Skin epidermis (tissue), 12 donors: ENCODE data around the gene TMEM131L.
"Not testable (repeated sequence)": the region's sequence is repeated elsewhere in the genome, so short reads cannot be mapped to it uniquely, and the experiment has no call there.

Source experiments
- H3K27ac ChIP-seq, 21 experiments: fragments of 200-600 bp; sonication (generic) in 11 of 21; one replicate each; pipeline ENCODE4 v1.5.0; 2020; ENCODE audit warnings: mild to moderate bottlenecking in 3 of 21, inconsistent platforms in 2 of 21, moderate library complexity in 2 of 21
- H3K4me3 ChIP-seq, 7 experiments: fragments of 200-600 bp; sonication (generic) in 2 of 7; one replicate each; pipeline ENCODE4 v1.5.0; 2020; ENCODE audit warnings: inconsistent platforms in 2 of 7, mild to moderate bottlenecking in 2 of 7, moderate library complexity in 1 of 7

TMEM131L gene

GRCh38 chr4:153494562-153494961, 28.4 kb downstream of the TMEM131L start:
- Histone ChIP-seq H3K27ac (peak overlapping the region in 2 of 21 experiments; percentile 10 to 30), H3K4me3 (no peak overlapping the region)

DNA sequence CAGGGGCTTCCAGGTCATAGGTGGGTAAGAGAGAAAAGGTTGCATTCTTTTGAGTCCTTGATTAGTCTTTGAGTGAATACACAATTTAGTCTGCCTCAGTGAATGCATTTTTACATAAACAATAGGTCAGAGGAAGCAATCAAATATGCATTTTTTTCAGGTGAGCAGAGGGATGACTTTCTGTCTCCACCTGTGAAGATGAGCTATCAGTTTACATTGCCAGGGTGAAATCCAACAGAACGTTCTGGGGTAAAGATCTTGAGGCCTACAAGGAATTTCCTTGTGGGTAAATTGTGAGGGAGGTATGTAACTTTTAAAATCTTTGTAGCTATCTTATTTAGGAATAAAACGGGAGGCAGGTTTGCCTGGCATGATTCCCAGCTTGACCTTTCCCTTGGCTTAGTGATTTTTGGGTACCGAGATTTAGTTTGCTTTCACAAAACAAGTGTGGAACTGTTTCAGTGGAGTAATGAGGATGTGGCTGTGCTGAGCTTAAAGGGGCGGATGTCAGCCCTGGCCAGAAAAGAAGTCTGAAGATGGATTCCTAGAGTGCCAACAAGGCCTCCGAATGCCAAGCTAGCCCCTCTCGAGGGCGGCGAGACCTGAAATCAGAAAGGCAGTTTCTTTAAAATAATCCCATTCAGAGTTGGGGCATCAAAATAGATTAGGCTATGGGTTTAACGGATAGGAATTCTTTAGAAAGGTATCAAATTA, 29.5 kb downstream of the TMEM131L start:
- no peak overlapping the region for H3K4me3 ChIP-seq
- H3K27ac ChIP-seq, result peak overlapping the region in 4 of 21 experiments; percentile 10 to 39 (median 29)

DNA sequence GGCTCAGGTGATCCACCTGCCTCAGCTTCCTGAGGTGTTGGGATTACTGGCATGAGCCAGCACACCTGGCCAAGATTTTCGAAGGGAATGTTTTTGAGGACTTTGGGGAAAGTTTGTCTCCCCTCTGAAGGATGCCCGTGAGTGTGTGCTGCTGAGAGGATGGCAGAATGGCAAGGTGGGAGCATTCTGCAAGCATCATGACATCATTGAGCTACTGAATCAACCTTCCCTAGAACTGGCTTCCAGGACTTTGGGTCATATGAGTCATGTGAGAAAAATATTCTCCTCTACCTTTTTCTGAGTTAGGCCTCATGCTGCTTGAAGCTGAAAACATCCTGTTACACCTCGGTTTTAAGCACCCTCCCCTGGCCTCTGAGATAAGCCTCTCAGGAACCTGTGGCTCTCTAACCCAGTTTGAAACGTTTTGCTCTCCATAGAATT, 31.0 kb downstream of the TMEM131L start:
- Histone ChIP-seq H3K4me3 (no peak overlapping the region), H3K27ac (peak overlapping the region in 6 of 21 experiments; percentile 27 to 74 (median 36))

DNA sequence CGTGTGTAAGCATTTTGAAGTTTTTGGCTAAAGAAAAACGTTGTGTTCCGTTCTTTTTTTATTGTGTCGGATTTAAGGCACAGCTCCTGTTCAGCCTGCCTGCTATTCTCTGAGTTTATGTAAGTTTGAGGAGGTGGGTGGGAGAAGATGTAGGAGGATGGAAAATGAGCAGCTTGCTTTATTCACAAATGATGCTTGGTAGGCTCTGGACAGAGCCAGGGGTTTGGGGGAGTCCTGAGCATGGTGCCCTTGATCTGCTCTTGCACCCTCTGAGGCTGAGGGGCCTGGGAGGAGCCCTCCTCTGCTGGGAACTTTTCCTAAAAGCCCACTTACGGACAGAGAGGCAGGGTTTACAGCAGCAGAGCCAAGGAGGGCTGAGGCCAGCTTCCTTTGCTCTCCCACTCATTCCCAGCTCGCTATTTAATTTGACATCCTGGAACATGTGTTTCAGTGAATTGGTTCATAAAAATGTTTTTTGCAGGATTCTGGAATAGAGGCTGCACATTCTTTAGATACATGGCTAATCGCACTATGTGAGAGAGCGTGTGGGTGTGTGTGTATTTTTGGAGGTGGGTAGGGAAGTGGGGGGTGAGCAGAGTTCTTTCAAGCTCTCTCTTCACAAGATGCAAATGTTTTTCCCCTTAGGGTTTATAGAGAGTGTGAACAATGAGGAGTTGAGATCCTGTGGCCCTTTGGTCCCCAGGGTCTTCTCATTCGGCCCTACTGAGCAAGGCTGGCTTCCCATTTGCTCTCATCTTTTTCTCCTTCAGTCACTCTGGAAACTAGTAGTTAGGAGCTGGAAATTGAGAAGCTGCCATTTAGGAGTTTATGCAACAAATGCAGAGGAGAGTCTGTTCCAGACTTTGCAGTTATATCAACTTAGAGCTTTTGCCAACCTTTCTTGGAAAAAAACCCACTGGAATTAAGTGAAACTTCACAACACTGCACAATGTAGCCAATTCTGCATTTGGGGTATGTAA, 32.1 kb downstream of the TMEM131L start:
- peak overlapping the region in 11 of 21 experiments; percentile 1 to 74 (median 39) for H3K27ac ChIP-seq
- H3K4me3 ChIP-seq, result no peak overlapping the region

GRCh38 chr4:153499005-153499404, 32.8 kb downstream of the TMEM131L start:
- Histone ChIP-seq H3K4me3 (no peak overlapping the region), H3K27ac (peak overlapping the region in 5 of 21 experiments; percentile 11 to 74 (median 55))

DNA sequence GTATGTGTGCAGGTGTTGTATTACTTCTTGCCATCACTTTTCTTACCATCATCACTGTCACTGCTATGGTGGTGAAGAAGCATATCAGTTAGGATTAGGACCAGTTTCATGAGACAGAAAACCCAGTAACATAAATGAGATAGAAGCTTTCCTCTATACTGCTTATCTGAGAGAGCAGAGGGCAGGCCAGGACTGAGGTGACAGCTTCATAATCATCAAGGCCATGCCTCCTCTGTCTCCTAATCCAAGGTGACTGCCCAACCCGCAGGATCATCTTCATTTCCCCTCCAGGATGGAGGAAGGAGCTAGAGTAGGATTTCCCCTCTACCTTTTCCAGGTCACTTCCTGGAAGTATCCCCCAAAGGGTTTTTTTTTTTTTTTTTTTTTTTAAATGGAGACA, 35.4 kb downstream of the TMEM131L start:
- Histone ChIP-seq H3K4me3 (no peak overlapping the region), H3K27ac (no peak overlapping the region)

DNA sequence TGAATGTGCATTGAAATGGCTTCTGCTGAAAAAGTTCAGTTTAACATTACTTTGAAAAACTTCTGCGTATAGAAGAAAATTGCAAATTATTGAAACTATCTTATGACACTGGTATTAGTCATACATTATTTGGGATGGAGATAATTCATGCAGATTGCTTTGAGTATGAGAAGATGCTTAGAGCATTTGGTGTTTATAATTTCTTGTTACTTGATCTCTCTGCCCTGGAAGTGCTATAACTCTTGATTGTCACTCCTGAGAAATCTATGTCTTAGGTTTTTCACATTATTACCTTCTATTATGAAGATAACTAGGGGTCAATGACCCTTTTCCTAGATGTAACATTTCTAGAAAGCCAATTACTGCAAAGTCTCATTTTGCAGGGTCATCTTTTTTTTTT, 36.4 kb downstream of the TMEM131L start:
- Histone ChIP-seq H3K27ac (no peak overlapping the region), H3K4me3 (no peak overlapping the region)

DNA sequence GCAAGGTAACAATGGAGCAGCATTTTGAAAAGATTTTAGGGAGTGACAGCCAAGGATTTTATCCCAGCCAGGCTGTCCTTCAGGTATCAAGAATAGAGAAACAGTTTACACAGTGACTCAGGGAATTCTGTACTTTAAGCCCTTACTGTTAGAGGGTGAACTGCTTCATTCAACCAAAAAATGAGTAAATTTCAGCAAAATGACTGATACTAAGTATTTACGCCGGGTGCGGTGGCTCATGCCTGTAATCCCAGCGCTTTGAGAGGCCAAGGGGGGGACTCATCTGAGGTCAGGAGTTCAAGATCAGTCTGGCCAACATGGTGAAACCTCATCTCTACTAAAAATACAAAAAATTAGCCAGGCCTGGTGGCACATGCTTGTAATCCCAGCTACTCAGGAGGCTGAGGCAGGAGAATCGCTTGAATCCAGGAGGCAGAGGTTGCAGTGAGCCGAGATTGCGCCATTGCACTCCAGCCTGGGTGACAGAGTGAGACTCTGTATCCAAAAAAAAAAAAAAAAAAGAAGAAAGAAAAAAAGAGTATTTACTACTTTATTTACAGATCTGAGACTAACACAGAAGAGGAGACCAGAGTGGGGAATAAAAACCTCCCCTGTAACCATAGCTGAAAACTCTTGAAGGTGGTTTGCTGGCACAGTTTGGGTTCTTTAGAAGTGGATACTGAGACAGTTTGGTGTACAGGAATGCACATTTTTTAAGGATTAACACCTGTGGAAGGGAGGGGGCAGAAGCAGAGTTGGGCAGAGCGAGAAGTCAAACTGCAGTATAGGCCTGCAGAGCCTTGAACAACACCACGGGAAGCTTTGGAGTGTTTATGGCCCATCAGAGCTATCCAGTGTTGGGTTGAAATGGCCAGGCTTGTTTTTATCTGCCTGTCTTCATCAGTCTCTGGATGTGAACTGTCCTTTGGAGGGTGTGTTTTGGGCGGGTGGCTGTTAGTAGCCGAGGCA, 40.5 kb downstream of the TMEM131L start:
- H3K27ac ChIP-seq, result peak overlapping the region in 3 of 21 experiments; percentile 16 to 37 (median 25)
- no peak overlapping the region for H3K4me3 ChIP-seq

- Histone ChIP-seq H3K27ac (peak overlapping the region in 3 of 21 experiments; percentile 16 to 46 (median 37)), H3K4me3 (no peak overlapping the region)
Measured at GRCh38 chr4:153507310-153508073, 41.3 kb downstream of the TMEM131L start.

DNA sequence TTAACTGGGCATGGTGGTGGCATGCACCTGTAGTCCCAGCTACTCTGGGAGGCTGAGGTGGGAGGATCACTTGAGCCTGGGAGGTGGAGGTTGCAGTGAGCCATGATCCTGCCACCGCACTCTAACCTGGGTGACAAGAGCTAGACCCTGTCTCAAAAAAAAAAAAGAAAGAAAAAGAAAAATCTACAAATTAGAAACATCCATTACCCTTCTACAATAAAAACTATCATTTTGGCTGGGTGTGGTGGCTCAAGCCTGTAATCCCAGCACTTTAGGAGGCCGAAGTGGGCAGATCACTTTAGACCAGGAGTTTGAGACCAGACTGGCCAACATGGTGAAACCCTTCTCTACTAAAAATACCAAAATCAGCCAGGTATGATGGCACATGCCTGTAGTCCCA, 43.1 kb downstream of the TMEM131L start:
- H3K27ac ChIP-seq, H3K4me3 ChIP-seq: not testable (repeated sequence)

GRCh38 chr4:153509724-153510123, 43.6 kb downstream of the TMEM131L start:
- H3K27ac ChIP-seq, result no peak overlapping the region
- no peak overlapping the region for H3K4me3 ChIP-seq

GRCh38 chr4:153510252-153511001, 44.3 kb downstream of the TMEM131L start:
- Histone ChIP-seq H3K4me3 (no peak overlapping the region), H3K27ac (no peak overlapping the region)

- no peak overlapping the region for H3K4me3 ChIP-seq
- H3K27ac ChIP-seq, result no peak overlapping the region
Measured at GRCh38 chr4:153511104-153511503, 44.9 kb downstream of the TMEM131L start.

DNA sequence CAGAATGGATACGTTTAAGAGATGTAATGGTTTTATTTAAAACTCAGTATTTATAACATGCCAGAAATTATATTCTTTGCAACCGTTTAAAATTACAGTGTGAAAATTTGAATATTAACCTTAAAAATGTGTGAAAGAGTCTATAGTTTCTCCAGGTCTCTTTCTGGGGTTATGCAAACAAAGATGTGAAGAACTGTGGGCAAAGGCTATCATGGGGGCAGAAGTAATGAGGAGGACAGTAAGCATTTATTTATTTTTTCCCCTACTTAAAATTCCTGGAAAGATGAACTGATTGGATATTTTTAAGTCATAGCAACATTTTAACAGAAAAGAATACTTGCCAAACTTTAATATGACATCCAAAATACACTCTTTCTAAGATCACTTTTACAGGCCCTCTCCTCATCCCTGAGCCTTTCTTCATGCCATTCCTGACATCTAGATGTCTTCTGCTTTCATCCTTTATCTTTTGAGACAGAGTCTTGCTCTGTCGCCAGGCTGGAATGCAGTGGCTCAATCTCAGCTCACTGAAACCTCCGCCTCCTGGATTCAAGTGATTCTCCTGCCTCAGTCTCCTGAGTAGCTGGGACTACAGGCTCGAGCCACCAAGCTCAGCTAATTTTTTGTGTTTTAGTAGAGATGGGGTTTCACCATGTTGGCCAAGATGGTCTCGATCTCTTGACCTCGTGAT, 46.1 kb downstream of the TMEM131L start:
- H3K27ac ChIP-seq, result no peak overlapping the region
- H3K4me3 ChIP-seq, result no peak overlapping the region

GRCh38 chr4:153512952-153513500, 46.9 kb downstream of the TMEM131L start:
- Histone ChIP-seq H3K4me3 (no peak overlapping the region), H3K27ac (peak overlapping the region in 1 of 21 experiments; percentile 35)

DNA sequence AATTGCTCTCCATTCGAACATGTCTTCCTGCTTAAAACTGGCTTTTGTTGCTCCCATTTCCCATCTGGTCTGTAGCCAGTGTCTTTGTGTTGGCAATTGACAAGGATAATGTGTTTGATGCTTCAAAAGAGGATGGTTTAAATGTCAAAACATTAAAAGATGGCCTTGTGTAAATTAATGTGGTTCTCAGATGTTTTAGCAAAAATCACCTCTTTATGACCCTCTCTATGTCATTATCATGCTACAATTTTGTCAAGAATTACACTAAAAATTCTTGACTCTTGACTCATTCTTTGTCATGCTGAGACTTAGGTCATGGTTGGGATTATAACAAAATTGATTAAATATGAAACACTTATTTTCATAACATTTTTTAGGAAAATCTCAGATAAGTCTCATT, 47.4 kb downstream of the TMEM131L start:
- Histone ChIP-seq H3K27ac (peak overlapping the region in 1 of 21 experiments; percentile 35), H3K4me3 (no peak overlapping the region)

DNA sequence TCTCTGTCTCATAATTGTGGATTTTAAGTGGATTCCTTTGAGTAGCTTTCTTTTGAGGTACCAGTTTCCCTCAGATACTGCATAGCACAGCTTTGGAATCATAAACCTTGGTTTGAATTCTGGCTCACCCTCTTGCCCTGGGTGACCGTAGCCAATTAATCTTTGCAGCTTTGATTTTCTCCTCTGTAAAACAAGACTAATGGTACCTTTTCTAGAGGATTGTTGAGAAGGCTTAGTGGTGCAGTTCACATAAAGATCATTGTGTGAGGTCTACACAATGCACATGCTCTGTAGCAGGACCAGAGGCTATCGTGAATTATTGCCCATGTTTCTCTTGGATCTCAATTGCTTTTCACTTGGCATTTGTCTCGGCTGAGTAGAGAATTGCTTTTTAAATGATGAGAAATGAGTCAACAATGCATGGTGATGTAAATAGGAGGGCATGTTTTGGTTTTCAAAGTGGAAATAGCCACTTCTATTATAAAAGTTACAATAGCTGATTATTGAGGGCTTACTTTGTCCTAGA, 47.9 kb downstream of the TMEM131L start:
- Histone ChIP-seq H3K27ac (peak overlapping the region in 1 of 21 experiments; percentile 35), H3K4me3 (no peak overlapping the region)
